ENCODE data around the gene ADAMTS17.

Gene ADAMTS17

GRCh38 chr15:100112061-100112420 is 229.7 kb downstream of the ADAMTS17 start:
- no peak for DNase-seq (ENCODE audit: low read depth in 1 of 2, low spot score in 1 of 2)

DNA sequence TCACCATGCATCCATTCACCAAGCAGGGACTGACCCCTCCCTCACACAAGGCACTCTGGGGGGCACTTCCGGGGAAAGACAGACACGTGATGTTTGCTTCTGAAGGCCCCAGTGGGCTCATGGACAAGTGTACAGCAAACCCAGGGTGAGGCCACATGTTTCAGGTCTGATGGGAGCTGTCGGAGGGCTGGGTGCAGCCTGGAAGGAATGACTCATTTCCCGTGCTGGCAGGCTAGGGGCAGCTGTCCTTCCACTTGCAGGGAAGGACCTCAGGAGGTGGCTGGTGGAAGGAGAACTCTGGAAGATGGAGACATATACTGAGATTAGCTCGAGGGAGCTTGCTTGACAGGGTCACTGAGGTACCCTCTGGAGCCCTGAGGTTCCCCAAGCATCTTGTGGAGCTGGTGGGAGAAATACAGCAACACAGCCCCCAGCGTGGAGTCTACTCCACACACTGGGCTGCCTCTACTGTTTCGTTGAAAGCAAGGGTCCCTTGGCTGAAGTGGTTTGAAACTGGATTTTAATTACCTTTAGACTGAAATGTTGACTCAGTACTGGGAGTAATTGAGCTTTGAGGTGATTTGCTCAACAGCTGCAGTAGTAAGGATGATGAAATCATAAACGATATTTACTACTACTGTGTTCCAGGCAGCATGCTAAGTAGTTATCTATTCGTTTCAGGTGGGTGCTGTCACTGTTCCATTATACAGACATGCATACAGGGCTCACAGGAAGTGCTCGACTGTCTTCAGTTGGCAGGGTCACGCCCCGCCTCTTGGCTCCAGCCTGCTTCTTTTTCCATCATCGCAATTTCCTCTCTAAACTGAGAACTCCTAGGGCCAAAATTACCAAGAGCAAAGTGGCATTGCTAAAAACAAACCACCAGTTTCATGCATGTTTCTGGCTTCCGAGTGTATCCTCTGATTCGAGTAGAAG is 230.4 kb downstream of the ADAMTS17 start:
- peak in 1 of 2 donors; percentile 5 for DNase-seq (ENCODE audit: low read depth in 1 of 2, low spot score in 1 of 2)

DNA sequence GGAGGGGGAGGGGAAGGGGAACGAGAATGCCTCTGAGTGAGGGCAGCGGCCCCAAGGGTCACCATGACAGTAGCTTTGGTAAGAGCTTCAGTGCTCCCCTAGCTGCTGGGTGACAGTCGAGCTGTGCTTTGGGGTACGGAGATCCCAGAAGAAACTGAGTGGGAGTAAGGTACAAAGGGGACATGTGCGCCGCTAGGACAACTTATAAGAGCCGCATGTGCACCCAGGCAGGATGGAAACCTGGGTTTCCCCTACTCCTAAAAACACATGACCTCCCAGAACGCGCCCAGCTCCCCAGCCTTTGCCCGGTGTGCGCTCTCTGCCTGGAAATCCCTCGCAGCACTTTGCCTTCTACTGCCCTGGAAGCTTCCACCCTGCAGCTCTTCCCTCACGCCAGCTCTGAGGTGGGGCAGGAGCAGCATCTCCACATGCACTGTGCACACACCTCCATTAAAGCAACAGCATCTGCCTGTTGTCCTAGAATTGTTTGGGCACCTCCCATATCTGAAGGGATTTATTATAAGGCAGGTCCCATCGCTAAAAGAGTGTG is 232.2 kb downstream of the ADAMTS17 start:
- DNase-seq (ENCODE audit: low read depth in 1 of 2, low spot score in 1 of 2): no peak

DNA sequence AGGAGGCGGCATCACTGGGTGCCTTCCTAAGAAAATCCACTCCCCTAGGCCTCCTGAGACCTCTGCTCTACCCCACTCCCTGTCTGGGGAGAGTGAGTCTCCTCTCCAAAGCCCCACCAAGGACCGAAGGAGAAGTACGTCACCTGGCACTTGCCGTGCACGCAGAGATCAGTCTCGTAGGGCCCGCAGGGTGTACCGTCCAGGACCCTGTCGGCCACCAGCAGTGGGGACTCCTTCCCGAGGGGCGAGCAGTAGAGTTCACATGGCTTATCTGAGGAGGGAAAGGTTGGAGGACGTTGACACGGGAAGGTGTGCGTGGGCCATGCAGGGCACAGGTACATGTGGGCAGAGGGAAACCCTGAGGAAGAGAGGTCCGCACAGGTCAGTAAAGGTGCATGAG is 232.9 kb downstream of the ADAMTS17 start:
- DNase-seq (ENCODE audit: low read depth in 1 of 2, low spot score in 1 of 2): no peak

DNA sequence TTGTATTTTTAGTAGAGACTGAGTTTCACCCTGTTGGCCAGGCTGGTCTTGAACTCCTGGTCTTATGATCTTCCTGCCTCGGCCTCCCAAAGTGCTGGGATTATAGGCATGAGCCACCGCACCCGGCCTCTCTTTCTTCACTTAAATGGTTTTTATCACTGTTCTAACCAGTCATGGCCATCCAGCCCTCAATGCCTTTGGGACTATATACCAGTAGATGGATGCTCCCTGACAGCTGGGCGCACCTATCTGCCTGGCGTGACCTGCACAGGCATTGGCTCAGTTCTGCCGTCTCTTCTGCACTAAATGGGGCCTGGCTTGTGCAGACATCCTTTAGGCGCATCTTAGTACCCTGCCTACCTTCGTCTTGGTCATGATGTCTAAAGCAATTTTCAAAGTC is 233.4 kb downstream of the ADAMTS17 start:
- no peak for DNase-seq (ENCODE audit: low read depth in 1 of 2, low spot score in 1 of 2)

DNA sequence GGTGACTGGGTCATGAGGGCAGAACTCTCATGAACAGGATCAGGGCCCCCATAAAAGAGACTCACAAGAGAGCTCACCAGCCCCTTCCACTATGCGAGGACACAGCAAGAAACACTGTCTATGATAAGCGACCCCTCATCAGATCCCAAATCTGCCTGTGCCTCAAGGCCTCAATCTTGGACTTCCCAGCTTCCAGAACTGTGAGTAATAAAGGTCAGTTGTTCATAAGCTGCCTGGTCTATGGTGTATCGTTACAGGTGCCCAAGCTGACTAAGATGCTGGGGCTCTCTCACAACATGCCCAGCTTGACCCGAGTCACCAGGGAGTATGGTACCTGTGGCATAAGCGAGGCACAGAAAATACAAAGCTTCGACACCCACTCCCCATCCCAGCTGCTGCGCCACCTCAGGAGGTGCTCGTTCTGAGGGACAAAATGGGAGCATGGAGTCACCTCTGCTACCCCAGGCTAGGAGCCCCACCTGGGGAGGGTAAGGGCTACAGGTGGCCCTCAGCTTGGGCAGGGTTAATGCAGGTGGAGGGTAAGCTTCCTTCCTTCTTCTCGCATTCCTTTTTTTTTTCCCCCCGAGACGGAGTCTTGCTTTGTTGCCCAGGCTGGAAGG is 234.1 kb downstream of the ADAMTS17 start:
- no peak for DNase-seq (ENCODE audit: low read depth in 1 of 2, low spot score in 1 of 2)

DNA sequence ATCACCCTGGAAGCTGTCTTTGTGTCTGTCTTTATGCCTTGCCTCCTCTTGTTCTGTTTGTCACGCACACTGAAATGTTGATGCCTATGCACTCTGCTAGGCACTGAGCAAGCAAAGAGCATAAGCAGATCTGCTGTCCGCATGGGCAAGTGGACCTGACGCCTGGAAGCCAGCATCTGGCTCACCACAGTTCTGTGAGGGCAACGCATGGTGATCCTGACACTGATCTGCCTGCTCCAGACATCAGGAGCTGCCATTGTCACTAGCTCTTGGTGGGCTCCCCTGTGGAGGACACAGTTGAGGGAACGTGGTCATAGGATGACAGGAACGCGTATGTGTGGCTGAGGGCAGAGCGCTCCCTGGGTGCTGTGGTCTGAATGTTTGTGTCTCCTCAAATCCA is 234.6 kb downstream of the ADAMTS17 start:
- no peak for DNase-seq (ENCODE audit: low read depth in 1 of 2, low spot score in 1 of 2)

DNA sequence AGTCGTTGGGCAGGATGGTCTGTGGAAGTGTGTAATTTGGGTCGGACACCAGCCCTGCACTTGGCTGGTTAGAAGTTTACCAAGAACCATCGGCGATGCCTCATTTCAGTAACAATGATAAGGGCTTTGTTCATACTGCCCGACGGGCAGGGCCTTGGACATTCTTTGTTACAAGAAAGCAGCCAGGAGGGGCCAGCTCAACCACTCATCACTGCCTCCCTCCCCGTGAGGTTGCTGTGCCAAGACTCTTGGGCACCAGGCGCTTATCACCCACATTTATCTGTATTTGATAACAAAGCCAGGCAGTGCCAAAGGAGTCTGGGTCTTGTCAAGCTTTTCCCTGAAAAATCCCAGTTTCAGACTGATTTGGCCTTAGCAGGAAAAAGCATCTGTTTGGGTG is 235.0 kb downstream of the ADAMTS17 start:
- DNase-seq (ENCODE audit: low read depth in 1 of 2, low spot score in 1 of 2): no peak

- DNase-seq (ENCODE audit: low read depth in 1 of 2, low spot score in 1 of 2): no peak
Measured at GRCh38 chr15:100105101-100105500, 236.7 kb downstream of the ADAMTS17 start.

- no peak for DNase-seq (ENCODE audit: low read depth in 1 of 2, low spot score in 1 of 2)
Measured at GRCh38 chr15:100104245-100104644, 237.5 kb downstream of the ADAMTS17 start.

DNA sequence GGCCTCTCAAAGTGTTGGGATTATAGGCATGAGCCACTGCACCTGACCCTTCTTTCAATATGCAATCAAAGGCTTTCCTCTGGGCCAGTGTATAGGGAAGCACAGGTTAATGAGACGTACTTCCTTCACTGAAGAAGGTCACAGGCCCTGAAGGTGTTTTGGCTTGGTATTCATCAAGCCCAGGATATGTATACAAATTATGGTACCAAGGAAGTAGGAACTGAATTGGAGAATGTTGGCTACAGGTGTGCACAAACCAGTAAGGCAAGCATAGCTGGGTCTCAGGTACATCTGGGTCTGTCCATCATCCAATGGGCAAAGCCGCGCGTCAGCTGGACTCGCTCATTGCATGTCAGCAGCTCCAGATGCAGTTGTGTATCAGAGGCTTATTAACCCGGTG is 237.9 kb downstream of the ADAMTS17 start:
- DNase-seq (ENCODE audit: low read depth in 1 of 2, low spot score in 1 of 2): no peak

DNA sequence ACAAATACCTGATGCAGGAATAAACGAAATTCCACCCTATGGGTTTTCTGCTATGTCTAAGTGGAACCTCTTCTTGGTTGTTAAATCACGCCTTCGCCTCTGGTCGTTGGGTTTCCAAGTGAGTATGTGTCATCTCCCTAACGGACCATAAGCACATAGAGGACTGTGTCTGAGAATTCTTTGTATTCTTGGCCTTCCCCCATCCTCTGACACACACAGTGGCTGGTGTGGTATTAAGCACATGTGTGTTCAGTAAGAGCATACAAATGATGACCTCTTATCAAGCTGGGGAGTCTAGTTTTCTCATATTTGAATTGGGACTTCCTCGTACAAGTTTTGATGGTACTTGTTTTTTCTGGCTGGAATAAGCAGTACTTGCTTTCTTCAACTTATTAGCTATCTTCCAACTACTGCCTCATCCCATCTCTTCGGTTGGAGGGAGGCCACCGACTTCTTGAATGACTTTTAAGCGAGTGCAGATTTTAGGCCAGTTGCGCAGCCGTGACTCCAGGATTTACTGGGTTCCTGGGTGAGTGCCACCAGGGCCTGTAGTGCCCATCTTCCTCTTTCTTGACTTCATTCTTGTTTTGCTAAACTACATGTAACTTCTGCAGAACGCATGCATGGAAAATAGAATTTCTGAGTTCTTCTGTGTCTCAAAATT is 240.2 kb downstream of the ADAMTS17 start:
- DNase-seq (ENCODE audit: low read depth in 1 of 2, low spot score in 1 of 2): no peak

GRCh38 chr15:100100926-100101325 is 240.8 kb downstream of the ADAMTS17 start:
- no peak for DNase-seq (ENCODE audit: low read depth in 1 of 2, low spot score in 1 of 2)

DNA sequence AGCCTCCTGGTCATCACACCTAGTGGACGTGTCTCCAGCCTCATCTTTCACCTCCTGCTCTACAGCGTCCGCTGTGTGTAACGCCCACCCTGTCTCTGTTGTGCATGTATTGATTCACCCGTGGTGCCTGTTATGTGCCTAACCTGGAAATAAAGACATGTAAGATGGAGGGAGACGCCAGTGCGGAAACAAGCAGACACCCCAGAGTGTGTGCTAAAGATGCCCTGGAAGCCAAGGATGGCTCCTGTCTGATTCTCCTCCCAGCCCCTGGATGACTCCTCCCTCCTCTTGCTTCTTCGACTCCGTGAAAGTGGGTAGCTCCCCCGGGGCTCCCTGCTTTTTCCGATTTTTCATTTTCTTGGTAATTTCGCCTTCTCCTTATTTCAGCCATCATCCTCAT is 241.8 kb downstream of the ADAMTS17 start:
- no peak for DNase-seq (ENCODE audit: low read depth in 1 of 2, low spot score in 1 of 2)

DNA sequence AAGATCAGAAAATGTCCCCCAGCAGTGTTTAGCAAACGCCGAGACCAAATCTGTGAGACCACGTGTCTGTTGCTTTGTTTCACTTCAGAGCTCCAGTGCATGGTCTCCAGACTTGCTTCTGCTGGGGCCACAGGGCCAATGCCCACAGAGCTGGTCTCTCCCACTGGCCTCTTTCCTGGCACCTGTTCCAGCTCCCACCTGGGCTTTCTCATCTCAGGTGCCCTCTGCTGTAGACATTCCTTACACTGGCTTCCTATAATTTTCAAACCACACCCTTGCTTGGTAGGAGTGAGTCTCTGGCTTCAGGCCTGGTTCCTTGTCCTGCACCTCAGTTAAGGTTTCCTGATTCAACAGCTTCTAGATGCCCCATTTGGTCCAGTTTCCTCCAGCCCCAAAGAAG is 243.1 kb downstream of the ADAMTS17 start:
- no peak for DNase-seq (ENCODE audit: low read depth in 1 of 2, low spot score in 1 of 2)

- no peak for DNase-seq (ENCODE audit: low read depth in 1 of 2, low spot score in 1 of 2)
Measured at GRCh38 chr15:100097342-100098127, 244.2 kb downstream of the ADAMTS17 start.

- DNase-seq (ENCODE audit: low read depth in 1 of 2, low spot score in 1 of 2): no peak
Measured at GRCh38 chr15:100096700-100097099, 245.1 kb downstream of the ADAMTS17 start.

GRCh38 chr15:100096248-100096600 is 245.6 kb downstream of the ADAMTS17 start:
- no peak for DNase-seq (ENCODE audit: low read depth in 1 of 2, low spot score in 1 of 2)

DNA sequence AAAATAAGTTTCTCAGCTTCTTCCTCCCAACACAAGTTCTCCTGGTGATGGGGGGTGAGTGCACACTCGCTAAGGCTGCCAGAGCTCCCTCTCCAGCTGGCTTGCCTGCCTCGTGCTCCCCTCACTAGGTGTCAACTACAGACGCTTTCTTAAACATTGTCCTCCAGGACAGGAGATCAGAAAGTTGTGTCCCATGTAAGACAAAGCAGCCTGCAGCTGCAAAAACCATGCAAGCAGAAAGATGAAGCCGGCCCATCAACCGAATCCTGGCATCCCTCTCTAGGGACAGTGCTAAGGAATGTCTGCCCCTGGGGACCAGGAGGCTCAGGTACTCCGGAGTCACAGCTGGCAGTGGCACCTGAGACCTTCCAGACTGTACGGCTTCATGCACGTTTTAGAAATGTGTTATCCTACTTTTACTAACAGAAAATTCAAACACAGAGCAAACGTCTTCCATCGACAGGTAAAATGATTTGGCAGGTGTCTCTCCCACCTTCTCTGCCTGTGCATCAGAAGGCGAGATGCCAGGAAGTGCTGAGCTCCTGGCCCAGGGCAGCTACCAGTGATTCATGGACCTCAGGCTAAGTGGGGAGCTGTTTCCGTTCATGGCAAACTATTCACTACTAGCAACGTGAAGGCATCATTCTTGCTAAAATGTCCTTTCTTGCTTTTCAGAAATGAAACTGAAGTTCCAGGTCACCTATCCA is 246.1 kb downstream of the ADAMTS17 start:
- DNase-seq (ENCODE audit: low read depth in 1 of 2, low spot score in 1 of 2): no peak

GRCh38 chr15:100094127-100094510 is 247.7 kb downstream of the ADAMTS17 start:
- DNase-seq (ENCODE audit: low read depth in 1 of 2, low spot score in 1 of 2): no peak
